Osteoblast (primary cell): ENCODE data around the gene CALU. TPM values are rescaled to one million over a fixed set of nuclear protein-coding genes. Genes with fewer than 3 reads are reported as not detected.

ENCODE experiments used
- DNase-seq: peaks from one replicate; pipeline ENCODE4 v3.0.0; 2011; ENCODE audit warnings: low spot score, mixed read lengths; ENCODE audit not compliant: insufficient read length; ENCODE audit errors: missing footprints
- H2AFZ ChIP-seq: 2 replicates; pipeline ENCODE4 v1.6.0; 2011; ENCODE audit warnings: mild to moderate bottlenecking, low read length
- H3K27ac ChIP-seq: 2 replicates; pipeline ENCODE4 v1.5.1; 2011; ENCODE audit warnings: mild to moderate bottlenecking, low read depth, low read length, moderate library complexity
- H3K27me3 ChIP-seq: 2 replicates; pipeline ENCODE4 v1.6.0; 2012; ENCODE audit warnings: mild to moderate bottlenecking, control low read depth, inconsistent platforms, low read length, moderate library complexity; ENCODE audit not compliant: insufficient read depth
- H3K36me3 ChIP-seq: 2 replicates; pipeline ENCODE4 v1.5.1; 2011; ENCODE audit warnings: mild to moderate bottlenecking, low read length, control low read depth, moderate library complexity; ENCODE audit not compliant: insufficient read depth
- H3K4me1 ChIP-seq: 2 replicates; pipeline ENCODE4 v1.5.1; 2011; ENCODE audit warnings: mild to moderate bottlenecking, low read length, control low read depth, moderate library complexity; ENCODE audit not compliant: insufficient read depth
- H3K4me2 ChIP-seq: 2 replicates; pipeline ENCODE4 v1.6.0; 2011; ENCODE audit warnings: mild to moderate bottlenecking, low read length; ENCODE audit not compliant: insufficient read depth
- H3K4me3 ChIP-seq: fragments of 200-600 bp; sonication (generic); 3 replicates; pipeline ENCODE4 v1.5.1; 2012; ENCODE audit warnings: mild to moderate bottlenecking, low read length, inconsistent platforms; ENCODE audit not compliant: insufficient read depth
- H3K79me2 ChIP-seq: 2 replicates; pipeline ENCODE4 v1.6.0; 2012; ENCODE audit warnings: mild to moderate bottlenecking, low read length, control low read depth, inconsistent platforms; ENCODE audit not compliant: insufficient read depth
- H3K9me3 ChIP-seq: 2 replicates; pipeline ENCODE4 v1.5.1; 2011; ENCODE audit warnings: low read depth, low read length, control low read depth
- H4K20me1 ChIP-seq: 2 replicates; pipeline ENCODE4 v1.6.0; 2012; ENCODE audit warnings: mild to moderate bottlenecking, low read length, control low read depth; ENCODE audit not compliant: insufficient read depth
- total RNA-seq: library from RNA; depleted of rRNA; stranded (reverse); fragments of >200 nt; gene quantifications from 2 replicates; pipeline ENCODE4 v1.2.3, GENCODE V29; 2012
- TF ChIP-seq, protein P1 (sequence below): IDR thresholded peaks from 2 replicates; pipeline ENCODE4 v1.5.1; 2011; ENCODE audit warnings: mild to moderate bottlenecking, low read depth, low read length, moderate library complexity; ENCODE audit errors: extremely low read depth

Gene CALU
- total RNA-seq, 1 donor: 708 TPM

DNA sequence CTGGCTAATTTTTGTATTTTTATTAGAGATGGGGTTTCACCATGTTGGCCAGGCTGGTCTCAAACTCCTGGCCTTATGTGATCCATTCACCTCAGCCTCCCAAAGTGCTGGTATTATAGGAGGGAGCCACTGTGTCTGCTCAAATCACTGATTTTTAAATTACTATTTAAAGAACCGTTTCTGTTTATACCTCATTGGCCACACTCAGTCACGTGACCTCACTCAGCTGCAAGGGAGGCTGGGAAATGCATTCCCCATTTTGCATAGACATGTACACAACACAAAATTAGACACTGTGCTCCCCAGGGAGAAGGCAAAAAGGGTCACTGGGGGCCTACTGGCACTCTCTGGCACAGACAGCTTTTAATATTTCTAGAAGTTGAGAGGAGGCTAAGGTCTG is 13.6 kb upstream of the CALU start:
- Histone ChIP-seq H3K4me1 (peaks cover 5% of the 10 kb centered on the region), H4K20me1 (no peaks in the 10 kb centered on the region), H2AFZ (no peak overlapping the region), H3K4me2 (no peak overlapping the region), H3K4me3 (no peak overlapping the region), H3K36me3 (no peaks in the 10 kb centered on the region), H3K27ac (no peak overlapping the region), H3K9me3 (no peaks in the 10 kb centered on the region), H3K27me3 (peaks cover 15% of the 10 kb centered on the region), H3K79me2 (no peaks in the 10 kb centered on the region)
- DNase-seq: no peak
- TF ChIP-seq, protein P1, sequence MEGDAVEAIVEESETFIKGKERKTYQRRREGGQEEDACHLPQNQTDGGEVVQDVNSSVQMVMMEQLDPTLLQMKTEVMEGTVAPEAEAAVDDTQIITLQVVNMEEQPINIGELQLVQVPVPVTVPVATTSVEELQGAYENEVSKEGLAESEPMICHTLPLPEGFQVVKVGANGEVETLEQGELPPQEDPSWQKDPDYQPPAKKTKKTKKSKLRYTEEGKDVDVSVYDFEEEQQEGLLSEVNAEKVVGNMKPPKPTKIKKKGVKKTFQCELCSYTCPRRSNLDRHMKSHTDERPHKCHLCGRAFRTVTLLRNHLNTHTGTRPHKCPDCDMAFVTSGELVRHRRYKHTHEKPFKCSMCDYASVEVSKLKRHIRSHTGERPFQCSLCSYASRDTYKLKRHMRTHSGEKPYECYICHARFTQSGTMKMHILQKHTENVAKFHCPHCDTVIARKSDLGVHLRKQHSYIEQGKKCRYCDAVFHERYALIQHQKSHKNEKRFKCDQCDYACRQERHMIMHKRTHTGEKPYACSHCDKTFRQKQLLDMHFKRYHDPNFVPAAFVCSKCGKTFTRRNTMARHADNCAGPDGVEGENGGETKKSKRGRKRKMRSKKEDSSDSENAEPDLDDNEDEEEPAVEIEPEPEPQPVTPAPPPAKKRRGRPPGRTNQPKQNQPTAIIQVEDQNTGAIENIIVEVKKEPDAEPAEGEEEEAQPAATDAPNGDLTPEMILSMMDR: no peak

DNA sequence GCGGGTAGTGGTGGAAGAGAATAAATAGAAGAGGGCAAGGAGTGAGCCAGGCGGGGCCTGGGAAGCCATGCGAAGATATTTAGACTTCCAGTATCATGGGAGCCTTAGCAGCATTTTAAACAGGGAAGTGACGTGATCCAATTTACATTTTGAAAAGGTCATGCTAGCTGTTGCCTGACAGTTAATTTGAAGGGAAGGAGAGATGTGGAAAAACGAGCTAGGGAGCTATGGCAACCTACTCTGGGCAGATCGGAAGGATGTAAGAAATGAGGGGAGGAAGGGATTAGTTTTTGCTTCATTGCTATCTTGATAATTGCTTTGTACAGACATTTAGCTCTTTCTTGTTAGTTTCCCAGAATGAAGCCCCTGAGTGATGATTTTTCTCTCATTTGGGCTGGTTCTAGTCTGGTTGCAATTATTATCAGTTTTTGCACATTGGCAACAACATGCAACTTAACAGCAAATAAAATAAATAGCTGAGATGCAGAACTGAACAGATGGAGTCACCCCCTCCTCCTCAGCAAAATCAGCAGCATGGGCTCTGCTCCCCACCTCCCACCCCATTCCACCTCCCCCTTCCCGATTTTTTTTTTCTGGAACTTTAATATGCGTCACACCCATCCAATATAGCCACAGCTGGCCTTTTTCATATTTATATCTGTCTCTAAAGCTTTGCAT is 13.0 kb upstream of the CALU start:
- TF ChIP-seq, protein P1: no peak
- no peak overlapping the region for H2AFZ ChIP-seq
- no peaks in the 10 kb centered on the region for H3K36me3 ChIP-seq
- no peaks in the 10 kb centered on the region for H4K20me1 ChIP-seq
- no peak overlapping the region for H3K27ac ChIP-seq
- H3K4me2 ChIP-seq: no peak overlapping the region
- peaks cover 11% of the 10 kb centered on the region for H3K27me3 ChIP-seq
- H3K9me3 ChIP-seq: no peaks in the 10 kb centered on the region
- H3K4me1 ChIP-seq: peaks cover 5% of the 10 kb centered on the region
- no peak for DNase-seq
- H3K79me2 ChIP-seq: no peaks in the 10 kb centered on the region
- no peak overlapping the region for H3K4me3 ChIP-seq

DNA sequence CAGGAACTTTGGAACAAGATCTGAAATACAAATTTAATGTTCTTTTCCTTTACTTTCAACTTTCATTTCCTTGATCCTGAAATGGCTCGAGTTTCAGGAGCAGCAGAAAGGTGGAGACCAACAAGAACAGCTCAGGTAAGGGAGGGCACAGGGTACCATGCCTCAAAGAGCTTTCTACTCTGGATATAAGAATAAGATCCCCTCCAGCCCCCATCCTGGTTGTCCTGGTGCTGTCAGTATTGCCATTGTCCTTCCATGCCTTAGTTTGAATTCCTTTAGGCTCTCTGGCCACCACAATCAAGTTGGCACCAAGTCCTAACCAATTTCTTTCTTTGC is 12.5 kb upstream of the CALU start:
- H3K4me3 ChIP-seq: no peak overlapping the region
- H3K9me3 ChIP-seq: no peaks in the 10 kb centered on the region
- DNase-seq: no peak
- H3K79me2 ChIP-seq: no peaks in the 10 kb centered on the region
- H3K27ac ChIP-seq: no peak overlapping the region
- H3K27me3 ChIP-seq: peaks cover 10% of the 10 kb centered on the region
- TF ChIP-seq, protein P1: no peak
- no peaks in the 10 kb centered on the region for H3K36me3 ChIP-seq
- no peak overlapping the region for H2AFZ ChIP-seq
- H4K20me1 ChIP-seq: no peaks in the 10 kb centered on the region
- peaks cover 5% of the 10 kb centered on the region for H3K4me1 ChIP-seq
- H3K4me2 ChIP-seq: no peak overlapping the region

DNA sequence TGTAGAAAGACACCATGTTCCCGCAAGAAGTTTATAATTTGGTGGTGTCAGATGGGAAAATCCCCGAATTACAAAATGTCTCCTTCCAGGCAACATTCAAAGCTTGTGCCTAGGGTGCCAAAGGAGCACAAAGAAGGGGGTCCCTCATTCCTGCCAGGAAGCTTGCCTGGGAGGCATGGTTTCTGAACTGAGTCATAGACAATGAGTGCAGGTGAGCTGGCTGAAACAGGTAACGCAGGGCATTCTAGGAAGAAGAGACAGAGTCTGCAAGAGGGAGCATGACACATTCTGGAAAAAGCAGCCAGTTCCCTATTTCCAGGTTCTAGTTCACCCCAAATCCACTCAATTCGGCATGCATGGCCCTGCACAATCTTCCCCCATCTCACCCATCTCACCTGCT is 11.9 kb upstream of the CALU start:
- DNase-seq: no peak
- H3K79me2 ChIP-seq: no peaks in the 10 kb centered on the region
- H3K4me1 ChIP-seq: peaks cover 5% of the 10 kb centered on the region
- H3K27me3 ChIP-seq: peaks cover 9% of the 10 kb centered on the region
- H3K4me3 ChIP-seq: no peak overlapping the region
- no peak overlapping the region for H3K4me2 ChIP-seq
- H3K36me3 ChIP-seq: no peaks in the 10 kb centered on the region
- H4K20me1 ChIP-seq: no peaks in the 10 kb centered on the region
- H3K27ac ChIP-seq: no peak overlapping the region
- H3K9me3 ChIP-seq: no peaks in the 10 kb centered on the region
- H2AFZ ChIP-seq: no peak overlapping the region
- TF ChIP-seq, protein P1: no peak
